ENCODE data around the gene GPRC5A.

The GPRC5A gene

DNA sequence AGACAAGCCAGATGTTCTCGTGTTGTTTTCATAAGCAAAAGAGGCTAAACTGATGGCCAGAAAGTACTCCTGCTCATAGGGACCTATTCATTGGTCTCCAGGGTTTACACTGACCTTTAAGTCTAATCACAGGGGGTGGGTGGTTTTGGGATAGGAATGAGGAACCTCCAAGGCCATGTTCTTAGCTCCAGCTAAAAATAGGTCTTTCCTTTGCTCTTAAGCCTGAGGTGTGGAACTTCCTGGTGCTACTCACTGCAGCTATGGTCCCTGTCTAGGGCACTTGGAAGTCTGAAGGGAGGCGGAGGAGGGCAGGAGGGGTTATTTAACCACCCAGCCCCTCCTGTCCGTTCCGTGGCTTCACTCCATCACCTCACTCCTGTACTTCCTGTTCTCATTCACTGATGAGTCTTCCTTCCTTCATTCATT lies 18.6 kb downstream of the GPRC5A start:
- DNase-seq (ENCODE audit: low read depth): no peak

DNA sequence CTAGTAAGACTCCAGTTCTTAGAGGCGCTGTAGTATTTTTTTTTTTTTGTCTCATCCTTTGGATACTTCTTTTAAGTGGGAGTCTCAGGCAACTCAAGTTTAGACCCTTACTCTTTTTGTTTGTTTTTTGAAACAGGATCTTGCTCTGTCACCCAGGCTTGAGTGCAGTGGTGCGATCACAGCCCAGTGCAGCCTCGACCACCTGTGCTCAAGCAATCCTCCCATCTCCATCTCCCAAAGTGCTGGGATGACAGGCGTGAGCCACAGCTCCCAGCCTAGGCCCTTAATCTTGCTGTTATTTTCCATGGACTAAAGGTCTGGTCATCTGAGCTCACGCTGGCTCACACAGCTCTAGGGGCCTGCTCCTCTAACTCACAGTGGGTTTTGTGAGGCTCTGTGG lies 21.3 kb downstream of the GPRC5A start:
- DNase-seq (ENCODE audit: low read depth): no peak

DNA sequence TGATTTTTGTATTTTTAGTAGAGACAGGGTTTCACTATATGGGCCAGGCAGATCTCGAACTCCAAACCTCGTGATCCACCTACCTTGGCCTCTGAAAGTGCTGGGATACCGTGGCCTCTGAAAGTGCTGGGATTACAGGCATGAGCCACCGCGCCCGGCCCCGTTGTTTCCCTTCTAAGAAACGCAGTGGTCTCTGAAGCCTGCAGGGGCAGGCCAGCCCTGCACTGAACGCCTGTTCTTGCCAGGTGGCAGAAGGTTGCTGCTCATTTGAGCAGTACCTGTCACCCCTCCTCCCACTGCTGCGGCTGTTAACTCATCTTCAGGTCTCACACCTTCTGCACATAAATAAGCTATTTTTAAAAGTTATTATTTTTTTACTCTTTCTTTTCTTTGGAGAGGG lies 24.3 kb downstream of the GPRC5A start:
- DNase-seq (ENCODE audit: low read depth): no peak

DNA sequence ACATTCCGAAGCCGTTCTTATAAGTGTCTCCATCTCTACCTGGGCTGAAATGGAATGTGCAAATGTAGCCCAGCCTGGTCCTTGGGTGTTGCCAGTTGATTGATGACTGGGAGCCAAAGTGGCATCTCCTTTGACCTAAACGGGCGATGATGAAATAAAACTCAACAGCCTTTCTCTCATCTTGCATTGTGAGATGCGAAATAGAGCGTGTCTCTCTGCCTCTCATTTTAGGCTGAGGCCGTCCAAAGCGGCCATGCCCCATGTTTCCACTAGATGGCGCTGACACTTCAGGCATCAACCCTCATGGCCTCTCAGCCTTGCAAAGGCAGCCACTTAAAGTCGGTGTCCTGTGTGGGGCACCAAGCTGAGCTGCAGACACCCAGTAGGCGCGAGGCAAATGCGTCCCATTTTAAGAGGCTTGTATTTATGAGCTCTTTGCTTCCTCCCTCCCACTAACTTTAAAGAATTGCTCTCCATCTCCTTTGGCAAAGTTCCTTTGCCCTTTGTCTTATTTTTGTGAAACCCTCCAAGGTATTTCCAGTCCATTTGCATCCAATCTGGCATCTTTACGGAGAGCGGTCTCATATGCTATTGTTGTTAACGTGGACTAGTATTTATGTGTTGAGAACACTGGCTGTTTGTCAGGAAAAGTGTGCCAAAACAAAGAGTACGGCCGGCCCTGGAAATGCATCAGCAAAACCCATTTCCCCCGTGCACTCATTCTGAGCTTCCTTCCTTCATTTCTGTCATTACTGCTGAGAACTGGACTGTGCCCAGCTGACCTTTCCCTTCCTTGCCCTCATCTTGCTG lies 25.0 kb downstream of the GPRC5A start:
- DNase-seq (ENCODE audit: low read depth): peak; percentile 80

DNA sequence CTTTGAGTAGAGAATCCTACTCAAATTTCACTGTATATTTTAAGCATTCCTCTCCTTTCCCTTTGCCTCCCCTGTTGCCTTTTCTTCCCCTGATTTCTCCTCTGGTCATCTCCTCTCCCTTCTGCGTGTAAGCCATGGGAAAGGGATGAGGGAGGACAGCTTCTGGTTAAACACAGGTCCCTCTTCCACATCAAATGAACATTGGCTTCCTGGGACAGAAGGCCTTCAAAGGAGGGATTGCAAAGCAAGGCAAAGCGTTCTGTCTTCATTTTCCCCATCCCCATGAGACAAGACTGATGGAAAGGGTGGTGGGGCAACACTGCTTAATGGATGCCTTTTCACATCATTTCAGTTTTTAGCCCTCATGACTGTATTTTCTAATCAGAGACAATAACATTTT lies 26.2 kb downstream of the GPRC5A start:
- DNase-seq (ENCODE audit: low read depth): no peak

DNA sequence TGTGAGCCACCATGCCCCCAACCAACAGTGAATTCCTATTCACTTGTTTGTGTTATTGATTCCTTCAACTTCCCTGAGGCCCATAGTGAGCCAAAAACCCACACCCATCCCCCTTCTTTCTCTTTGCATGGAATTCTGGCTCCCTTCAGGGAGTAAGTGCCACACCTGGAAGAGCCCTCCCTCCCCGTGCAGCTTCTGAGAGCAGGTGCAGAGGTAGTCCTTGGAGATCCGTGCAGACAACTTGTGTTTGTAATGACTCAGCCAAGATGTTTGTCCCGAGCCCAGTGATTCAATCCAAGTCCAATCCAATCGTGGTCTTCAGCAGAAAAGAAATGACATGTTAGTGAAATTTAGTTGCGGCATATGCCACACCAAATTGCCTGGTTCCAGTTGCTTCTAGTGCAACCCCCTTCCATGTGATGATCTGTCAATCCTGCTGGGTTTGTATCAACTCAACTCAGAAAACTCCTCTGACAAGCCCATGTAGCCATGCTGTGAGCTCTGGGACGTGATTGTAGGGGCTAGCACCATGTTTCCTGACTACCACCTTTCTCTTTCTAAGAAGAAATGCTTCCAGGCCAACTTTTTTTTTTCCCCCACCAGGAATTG lies 27.5 kb downstream of the GPRC5A start:
- DNase-seq (ENCODE audit: low read depth): no peak

DNA sequence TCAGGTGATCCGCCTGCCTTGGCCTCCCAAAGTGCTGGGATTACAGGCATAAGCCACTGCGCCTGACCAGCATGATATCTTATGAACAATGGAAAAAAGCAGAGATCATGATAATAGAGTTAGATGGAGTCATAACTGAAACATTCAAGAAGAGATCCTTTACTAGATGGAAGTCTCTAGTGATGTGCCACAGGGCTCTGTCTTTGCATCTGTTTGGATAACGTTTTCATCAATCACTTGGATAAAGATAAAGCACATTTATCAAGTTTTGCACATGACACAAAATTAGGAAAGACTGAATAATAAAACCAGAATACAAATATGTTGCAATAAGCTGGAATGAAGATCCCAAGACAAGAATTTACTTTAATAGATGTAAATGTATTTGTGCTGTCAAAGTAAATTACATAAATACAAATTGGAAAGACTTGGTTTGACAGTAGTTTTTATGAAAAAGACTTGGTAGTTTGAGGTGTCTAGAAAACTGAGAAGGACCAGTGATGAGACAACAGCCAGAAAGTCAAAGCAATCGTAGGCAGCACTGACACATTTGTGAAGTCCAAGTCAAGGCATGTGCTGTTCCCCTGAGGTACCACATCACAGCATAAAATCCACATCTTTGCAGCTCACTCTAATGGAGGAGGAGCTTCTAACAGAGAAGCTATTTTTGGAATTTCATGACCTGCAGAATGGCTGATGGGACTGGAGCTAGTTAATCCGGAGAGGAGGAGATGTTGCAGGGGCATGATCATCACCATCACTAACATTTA lies 28.5 kb downstream of the GPRC5A start:
- DNase-seq (ENCODE audit: low read depth): no peak

DNA sequence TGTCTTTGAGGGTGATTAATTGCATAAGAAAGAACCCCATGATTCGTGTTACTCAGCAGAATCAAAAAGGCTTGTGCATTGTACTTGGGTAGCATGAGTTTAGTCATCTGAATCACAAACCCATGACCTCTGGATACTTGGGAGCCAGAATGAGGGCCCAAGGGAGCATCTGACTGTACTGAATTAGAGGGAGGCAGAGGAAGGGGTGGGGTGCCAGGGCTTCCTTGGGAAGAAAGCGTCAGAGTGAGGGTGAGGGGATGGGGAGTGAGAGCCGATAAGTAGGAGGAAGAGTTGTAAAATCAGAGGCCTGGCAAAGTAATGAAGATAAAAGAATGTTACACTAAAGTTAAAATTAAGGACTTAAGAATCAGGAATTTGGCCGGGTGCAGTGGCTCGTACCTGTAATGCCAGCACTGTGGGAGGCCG lies 30.8 kb downstream of the GPRC5A start:
- DNase-seq (ENCODE audit: low read depth): no peak

DNA sequence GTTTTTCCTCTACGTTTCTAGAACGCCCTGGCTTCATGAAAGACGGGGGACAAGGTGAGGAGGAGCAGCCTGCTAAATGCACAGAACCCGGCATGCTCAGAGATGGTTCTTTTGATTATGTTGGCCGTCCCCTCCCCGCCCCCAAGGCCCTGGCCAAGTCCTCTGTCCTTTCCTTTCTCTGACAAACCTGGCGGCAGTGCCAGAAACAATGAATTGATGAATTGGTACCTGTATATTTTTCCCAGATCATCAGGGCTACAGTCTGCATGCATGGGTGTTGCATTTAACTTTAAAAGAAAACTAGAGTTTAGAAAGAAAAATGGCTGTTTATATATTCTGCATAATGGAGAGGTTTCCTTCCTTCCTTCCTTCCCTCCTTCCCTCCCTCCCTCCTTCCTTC lies 31.6 kb downstream of the GPRC5A start:
- no peak for DNase-seq (ENCODE audit: low read depth)

DNA sequence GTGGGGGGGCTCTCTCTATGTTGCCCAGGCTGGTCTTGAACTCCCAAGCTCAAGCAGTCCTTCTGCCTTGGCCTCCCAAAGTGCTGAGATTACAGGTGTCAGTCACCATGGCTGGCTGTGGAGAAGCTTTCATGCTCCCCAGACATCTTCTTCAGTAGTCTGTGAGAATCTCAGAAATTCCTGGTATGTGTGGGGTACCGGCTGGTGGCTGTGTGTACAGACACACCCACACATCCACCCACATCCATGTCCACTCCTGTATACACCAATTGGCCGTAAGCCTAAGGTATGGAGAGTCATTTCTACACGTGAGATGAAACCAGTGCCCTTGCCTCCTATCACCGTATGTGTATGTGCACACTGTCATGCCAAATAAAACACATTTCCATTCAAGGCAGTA lies 32.8 kb downstream of the GPRC5A start:
- no peak for DNase-seq (ENCODE audit: low read depth)

DNA sequence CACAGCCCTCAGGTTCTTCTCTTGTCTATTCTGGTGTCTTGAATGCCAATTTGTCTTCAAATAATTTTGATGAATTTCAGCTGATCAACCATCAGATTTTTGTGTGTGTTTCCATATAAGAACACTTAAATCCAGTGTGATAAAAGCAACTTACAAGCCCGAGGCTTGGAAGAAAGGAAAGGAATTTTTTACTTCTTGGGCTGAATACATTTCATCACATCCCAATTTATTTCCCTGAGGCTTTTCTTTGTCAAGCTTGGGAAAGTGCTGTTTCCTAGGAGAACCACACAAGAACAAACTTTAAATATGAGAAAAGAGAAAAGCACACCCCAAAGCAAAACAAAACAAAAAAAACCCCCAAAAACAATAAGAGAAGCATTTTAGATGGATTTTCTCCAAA lies 34.0 kb downstream of the GPRC5A start:
- no peak for DNase-seq (ENCODE audit: low read depth)

DNA sequence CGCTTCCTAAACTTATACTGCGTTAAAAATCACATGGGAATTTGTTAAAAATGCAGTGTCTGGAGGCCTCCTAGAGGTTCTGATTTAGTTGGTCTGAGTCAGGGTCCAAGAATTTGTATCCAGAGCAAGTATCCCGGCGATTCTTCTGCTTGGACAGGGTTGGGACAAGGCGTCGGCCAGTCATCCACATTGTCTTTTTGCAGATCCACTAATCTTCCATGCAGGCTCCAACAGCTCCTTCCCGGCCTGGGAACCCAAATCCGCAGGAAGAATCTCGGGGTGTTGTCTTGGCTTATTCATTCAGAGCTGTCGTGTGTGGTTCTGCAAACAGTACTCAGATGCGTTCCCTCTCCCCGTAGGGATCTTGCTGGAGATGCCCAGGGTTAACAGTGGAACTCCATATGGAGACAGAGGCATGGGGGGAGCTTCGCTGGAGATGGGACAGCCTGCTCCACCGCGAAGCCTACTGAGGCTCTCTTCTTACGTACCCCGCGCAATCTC lies 35.3 kb downstream of the GPRC5A start:
- no peak for DNase-seq (ENCODE audit: low read depth)

DNA sequence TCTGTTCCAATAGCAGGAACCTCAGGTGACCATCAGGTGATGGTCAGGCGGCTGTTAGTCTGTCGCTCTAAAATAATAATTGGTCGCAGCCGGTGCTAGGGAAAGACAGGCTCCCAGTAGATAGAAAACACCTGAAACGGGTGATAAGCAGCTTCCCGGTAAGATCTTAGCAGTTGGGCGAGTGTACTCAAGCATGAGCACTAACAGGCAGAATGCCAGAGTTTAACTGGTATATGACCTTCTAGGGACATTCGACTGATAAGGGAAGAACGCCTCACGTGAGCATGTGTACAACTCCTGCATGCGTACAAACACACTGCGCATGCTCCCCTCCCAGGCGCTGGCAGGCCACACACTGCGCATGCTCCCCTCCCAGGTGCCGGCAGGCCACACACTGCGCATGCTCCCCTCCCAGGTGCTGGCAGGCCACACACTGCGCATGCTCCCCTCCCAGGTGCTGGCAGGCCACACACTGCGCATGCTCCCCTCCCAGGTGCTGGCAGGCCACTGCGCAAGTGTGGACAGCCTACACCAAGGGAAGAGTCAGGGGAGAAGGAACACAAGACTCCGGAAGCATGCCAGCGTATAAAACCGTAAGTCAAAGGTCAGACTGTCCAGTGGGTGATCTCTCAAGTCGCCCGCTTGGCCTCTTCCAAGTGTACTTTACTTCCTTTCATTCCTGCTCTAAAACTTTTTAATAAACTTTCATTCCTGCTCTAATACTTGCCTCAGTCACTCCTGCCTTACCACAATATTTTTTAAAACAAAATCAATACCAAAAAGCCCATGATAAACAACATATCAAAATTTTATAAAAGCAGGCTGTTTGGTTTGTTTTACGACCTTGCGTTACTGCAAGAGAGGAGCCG lies 36.1 kb downstream of the GPRC5A start:
- no peak for DNase-seq (ENCODE audit: low read depth)

DNA sequence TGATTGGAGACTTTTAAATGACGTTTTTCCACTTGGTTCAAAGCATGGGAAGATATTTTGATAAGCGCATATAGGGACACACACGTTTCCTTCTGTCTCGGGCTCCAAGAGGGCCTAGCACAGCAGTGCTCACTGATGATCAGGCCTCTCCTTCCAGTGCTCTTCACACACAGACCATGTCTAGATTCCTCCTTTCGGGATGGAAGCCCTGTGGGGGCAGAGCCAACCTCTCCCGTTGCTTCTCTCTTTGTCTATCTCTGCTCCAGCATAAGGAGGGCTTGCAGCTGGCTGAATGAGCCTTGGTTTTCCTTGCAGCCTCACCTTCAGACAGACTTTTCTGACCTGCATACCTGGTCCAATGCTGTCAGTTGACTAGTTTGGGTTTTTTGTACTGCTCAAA lies 38.3 kb downstream of the GPRC5A start:
- DNase-seq (ENCODE audit: low read depth): no peak

DNA sequence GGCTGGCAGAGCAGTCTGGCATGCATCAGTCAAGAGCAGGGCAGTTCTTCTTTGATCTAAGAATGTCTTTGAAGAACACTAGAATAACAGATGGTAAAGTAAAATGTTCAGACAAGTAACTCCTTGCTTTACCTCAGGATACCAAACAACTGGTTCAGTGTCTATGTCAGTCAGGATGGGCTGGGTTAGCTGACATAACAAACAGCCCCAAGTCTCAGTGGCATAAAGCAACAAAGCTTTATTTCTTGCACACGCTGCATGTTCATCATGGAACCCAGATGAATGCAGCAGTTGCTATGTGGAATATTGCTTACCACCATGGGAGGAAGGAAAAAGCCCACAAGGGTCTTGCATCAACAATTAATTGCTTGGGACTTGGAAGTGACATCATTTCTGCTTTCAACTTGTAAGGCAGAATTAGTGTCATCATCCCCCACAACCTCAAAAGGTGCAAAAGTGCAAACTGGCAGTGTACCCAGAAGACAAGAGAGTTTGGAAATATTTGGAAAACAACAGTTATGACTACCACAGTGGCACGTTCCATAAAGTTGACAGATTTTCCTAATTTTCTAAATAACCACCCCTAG lies 39.4 kb downstream of the GPRC5A start:
- DNase-seq (ENCODE audit: low read depth): no peak

DNA sequence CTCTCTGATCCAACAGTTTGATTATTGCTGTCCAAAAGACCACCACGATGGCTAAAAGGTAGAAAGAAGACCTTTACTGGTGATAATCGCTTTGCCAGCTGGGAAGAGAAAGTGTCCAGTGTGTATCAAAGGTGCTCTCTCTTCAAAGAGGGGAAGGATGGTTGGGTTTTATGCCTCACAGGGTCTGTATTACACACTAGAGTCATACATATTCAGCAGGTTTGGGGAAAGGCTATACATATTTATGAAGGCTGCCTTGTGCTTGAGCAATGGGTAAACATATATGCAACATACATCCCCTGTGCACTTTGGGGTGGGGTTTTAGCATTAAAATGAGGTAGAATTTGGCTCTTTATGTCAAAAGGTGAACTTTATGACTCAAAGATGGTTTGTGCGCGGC lies 42.4 kb downstream of the GPRC5A start:
- DNase-seq (ENCODE audit: low read depth): no peak

DNA sequence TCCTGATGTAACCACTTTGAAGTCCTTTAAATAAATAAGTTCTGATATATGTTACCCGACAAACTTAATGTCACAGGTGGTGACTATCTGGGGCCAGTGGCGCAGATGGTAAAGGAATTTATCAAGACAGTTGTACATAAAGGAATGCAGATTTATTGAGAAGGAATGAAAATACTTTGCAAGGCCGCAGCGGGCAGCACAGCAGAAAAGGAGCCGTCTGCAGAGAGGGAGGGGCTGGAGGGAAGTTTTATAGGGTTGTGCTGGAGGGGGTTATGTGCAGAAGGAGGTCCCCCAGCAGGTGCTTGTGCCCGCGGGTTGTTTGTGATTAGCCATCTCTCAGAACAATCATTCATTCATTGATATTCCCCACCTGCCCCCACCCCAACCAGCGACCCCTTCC lies 43.2 kb downstream of the GPRC5A start:
- no peak for DNase-seq (ENCODE audit: low read depth)

DNA sequence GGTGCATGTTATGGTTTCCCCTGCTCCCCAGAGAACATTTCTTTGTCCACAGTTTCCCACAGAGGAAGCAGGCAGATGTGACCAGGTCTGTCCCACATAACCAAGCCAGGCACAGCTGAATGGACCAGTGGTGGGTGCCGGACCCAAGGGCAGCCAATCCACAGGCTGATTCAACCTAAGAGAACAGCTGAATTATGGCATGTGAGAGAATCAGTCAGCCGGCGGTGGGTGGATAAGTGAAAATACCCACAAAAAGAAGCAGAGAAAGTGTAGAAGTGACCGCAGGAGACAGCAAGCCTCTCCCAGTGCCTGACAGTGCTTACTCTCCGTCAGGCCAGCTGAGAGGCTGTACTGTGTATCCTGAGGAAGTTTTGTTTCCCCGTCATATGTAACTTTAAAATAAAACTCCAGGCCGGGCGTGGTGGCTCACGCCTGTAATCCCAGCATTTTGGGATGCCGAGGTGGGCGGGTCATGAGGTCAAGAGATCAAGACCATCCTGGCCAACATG lies 45.7 kb downstream of the GPRC5A start:
- no peak for DNase-seq (ENCODE audit: low read depth)

DNA sequence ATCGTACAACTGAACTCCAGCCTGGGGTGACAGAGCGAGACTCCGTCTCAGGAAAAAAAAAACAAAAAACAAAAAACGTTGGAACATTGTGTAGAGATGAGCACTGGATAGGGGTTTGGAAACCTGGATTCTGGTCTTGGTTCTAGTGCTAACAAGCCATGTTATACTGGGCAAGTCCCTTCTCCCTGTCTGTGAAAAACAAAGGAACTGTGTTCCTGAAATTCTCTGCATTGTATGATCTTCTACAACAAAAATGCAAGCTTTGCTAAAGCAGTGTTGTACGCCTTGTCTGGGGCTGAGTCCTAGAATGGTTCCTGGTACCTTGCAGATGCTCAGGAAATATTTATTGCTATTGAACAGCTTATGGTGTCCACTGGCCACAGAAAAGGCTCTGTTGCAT lies 47.2 kb downstream of the GPRC5A start:
- no peak for DNase-seq (ENCODE audit: low read depth)

DNA sequence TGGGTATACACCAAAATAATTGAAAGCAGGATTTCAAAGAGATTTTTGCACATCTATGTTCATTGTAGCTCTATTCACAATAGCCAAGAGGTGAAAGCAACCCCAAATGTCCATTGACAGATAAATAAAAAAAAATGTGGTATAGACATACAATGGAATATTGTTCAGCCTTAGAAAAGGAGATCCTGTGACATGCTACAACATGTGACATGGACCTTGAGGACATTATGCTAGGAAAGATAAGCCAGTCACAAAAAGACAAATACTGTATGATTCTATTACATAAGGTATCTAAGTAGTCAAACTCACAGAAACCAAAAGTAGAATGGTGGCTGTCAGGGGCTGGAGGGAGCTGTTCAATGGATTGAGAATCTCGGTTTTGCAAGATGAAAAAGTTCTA lies 48.5 kb downstream of the GPRC5A start:
- DNase-seq (ENCODE audit: low read depth): no peak
